ENCODE measurements around the gene TBC1D10A. TPM values are rescaled to one million over a fixed set of nuclear protein-coding genes. Genes with fewer than 3 reads are reported as not detected.

Gene TBC1D10A
- total RNA-seq, 1 donor from 2014 or later: 6.9 TPM

DNA sequence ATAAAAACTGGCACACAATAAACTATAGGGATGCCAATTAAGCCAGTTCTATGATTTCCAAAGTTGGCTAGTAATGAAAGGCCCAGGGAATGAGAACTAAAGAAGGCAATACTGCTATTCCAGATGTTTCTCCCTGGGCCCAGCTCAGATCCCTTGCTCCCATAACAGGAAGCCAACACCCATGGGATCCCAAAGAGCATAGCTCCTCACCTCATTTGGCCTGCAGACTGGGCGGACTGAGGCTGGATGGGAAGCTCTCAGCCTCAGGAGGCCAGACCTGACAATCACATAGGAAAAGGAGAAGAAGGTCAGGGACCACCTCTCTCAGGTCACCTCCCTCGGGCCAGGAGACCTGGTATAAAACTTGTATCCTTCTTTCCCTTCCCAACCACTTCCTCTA, 5.3 kb downstream of the TBC1D10A start:
- DNase-seq (ENCODE audit: low read depth, low spot score): no peak

DNA sequence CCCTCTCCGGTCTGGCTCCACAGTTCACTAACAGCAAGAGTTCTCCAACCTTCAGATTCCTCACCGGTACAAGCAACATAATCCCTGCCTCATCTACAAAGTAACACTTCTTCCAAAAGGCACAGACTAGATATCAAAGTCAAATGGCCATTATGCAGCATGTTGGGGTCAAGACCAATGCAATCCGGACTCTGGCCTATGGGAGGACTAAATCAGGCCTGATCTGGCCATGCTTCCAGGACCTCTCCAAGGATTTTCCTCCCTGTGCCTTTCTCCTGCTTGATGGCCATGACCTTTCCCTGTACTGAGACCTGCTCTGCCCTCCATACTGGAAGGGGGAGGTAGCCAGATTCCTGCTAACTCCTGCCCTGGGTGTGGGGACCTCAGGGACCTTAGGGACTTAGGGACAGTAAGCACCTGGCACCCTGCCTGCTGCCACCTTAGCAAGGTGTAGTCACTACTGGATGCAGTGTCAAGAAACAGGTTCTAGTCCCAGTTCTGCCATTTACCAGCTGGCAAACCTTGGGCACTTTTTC, 6.7 kb downstream of the TBC1D10A start:
- no peak for DNase-seq (ENCODE audit: low read depth, low spot score)

DNA sequence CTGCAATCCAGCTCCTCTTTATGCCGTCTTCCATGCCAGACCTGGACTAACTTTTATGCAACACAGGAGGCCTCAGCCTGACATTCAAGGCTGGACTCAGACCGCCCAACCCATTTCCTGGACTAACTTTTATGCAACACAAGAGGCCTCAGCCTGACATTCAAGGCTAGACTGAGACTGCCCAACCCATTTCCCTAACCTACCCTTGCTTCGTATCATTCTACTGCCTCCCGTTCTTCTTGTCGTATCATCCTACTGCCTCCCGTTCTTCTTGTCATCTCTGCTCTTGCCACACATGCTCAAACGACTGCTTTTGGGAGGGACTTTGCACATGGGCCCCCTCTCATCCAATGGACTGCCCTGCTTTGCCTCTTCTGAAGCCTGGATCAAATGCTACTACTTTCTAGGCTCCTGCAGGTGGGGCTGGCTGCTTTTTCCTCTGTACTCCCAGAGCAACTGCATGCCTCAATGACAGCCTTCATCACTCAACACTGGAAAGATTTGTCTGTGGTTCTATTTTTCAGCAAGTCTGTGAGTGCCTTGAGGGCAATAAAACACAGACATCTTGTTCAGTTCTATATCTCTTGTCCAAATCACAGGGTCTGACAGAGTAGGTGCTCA, 7.8 kb downstream of the TBC1D10A start:
- DNase-seq (ENCODE audit: low read depth, low spot score): no peak

DNA sequence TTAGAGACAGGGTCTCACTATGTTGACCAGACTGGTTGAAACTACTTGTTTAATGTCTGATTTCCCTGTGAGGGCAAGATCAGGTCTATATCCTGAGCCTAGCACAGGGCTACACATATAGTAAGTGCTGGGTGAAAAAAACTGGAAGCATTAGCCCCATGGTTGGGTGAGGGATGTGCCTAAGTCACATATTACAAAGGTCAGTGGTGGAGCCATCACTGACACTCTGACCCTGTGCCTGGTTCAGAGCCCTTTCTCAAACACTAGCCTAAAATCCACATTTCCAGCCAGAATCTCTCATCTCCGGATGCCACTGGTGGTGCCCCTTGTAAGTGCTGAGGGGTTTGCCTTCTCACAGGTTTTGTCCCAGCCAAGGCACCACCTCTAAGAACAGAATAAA, 9.0 kb downstream of the TBC1D10A start:
- no peak for DNase-seq (ENCODE audit: low read depth, low spot score)

DNA sequence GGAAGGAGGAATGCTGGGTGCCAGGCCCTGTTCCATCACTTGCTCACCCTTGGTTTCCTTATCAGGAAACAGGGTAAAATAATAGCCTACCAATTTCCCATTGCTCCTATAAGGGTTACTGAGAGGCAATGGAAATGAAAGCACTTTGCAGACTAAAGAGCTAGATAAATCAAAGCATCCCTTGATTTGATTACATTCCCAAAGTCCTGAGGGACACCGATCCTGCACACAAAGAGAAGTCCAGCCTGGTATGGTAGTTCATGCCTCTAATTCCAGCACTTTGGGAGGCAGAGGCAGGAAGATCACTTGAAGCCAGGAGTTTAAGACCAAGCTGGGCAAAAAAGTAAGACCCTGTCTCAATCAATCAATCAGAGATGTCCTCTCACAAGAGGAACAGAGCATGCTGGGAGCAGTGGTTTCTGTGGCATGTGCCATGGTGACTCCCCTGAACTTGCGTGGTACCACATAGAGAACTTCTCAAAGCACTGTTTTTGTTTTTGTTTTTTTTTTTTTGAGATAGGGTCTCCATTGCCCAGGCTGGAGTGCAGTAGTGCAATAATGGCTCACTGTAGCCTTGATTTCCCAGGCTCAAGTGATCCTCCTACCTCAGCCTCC, 10.7 kb downstream of the TBC1D10A start:
- DNase-seq (ENCODE audit: low read depth, low spot score): no peak

DNA sequence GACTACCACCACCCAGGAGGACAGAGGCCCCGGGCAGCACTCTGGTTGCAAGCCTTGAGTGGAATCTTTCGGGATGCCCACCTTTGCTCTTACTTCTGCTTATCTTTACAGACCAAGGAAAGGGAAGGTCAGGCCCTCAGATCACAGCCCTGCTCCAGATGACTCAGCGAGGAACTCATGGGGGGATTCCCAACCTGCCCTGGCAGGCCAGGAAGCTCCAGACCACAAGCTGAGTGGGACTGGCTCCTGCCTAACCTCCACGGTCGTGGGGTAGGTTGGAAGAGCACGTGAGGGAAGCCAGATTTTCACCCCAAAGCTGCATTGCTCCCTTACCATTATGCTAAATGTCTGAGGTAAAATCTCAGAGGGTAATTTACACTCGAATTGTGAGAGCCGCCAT, 11.8 kb downstream of the TBC1D10A start:
- DNase-seq (ENCODE audit: low read depth, low spot score): no peak

DNA sequence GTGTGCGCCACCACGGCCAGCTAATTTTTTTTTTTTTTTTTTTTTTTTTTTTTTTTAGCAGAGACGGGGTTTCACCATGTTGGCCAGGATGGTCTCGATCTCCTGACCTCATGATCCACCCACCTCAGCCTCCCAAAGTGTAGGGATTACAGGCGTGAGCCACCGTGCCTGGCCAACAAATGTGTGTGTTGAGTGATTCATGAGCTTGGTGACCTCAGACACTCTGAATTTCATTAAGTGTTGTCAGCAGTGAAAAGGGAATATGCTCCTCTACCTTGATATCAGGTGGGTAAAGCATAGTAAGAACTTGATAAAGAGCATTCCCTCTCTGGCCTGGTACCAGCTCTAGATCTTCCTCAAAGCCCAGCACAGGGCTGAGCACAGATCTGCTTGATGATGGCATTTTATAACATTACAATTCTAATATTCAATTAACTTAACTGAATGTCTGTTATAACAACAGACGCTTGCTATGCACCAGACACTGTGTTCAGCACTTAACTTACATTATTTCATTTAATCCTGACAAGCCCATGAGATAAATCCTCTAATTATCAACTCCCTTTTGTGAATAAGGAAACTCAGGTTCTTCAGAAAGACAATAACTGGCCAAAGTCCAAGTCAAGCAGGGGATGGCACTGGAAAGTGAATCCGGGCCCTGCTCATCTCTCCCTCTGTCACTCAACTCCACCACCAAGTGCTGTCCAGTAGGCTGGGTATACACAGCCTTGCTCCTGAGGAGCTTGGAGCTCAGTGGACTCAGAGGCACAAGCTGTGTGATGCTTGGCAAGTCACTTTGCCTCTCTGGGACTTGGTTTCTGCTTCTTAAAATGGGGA, 13.0 kb downstream of the TBC1D10A start:
- DNase-seq (ENCODE audit: low read depth, low spot score): no peak

DNA sequence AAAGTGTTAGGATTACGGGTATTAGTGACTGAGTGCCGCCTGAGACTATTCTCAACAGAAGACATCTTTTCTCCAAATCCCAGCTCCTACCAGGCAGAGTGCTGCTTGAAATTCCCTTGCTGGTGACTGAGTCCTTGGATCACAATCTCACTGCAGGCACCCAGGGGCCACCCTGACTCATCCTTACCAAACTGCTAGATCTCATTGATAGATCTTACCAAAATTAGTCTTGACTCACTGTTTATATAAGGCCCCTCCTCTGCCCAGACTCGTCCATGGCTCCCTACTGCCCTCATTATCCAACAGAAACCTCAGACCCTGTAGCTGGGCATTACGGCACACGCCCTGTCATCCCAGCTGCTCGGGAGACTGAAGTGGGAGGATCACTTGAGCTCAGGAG, 14.7 kb downstream of the TBC1D10A start:
- DNase-seq (ENCODE audit: low read depth, low spot score): no peak

DNA sequence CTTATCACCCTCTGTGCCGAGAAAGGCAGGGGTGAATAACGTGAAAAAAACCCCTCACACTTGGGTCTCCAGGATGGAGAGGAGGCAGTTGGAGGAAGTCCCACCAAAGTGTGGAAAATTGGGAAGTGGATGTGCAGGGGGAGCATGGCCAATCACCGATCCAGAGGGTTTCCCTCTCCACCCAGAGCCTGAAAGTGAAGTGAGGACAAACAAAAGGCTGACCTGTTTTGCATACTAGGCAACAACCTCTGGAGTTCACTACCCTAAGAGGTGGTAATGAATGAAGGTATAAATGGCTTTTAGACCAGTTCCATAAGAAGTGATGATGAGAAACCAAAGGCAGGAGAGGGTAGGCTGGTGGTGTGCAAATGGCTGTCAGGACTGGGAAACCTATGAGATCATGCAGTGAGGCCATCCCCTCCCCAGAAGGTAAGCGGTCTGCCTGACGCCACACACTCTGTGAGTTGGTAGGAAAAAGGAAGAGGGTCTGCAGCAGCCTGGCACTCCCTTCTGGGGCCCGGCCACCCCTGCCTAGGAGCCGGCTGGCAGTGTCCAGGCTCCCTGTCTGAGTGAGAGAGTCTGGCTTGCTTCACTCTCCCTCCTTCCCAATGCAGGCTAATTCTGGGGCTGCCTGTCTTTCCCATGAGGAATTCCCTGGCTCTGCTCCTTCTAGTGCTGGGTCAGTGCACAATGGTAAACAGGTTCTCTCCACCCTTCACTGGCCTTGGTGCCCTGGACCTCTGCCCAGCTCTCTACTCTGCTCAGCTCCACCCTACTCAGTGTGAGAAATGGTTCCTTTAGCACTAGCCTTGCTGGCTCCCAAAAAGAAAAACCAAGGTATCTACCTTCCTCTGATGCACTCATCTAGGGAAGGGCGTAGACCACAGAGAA, 15.6 kb downstream of the TBC1D10A start:
- DNase-seq (ENCODE audit: low read depth, low spot score): no peak

DNA sequence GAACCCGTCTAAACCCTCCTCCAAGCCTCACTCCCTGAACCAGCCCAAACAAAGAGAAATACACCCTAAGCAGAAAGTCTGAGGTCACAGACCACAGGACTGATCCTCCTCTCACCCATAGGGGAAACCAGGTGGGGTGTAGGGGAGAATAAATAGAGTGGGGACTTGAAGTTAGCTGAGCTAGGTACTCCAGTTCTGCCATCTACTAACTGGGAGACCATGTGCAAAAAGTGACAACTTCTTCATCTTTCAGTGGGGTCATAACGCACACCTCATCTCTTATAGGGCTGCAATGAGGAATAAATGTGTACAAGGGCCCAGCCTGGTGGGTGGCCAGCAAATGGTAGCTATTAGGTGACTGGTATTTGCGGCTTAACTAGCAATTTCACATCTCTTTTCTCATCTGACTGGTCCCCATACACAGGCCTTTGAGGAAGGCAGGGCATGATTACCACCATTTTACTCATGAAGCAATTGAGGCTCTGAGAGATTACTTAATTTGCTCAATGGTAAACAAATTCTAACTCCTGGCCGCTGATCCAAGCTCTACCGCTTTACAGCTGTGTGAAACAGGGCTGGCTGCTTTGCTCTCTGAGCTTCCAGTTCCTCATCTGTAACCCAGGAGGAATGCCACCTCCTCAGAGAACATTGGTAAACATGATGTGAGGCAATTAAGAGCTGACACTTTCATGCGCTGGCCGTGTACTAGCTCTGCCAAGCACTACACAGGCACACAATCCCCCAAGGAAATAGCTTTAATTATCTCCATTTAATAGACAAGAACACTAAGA, 16.6 kb downstream of the TBC1D10A start:
- no peak for DNase-seq (ENCODE audit: low read depth, low spot score)

DNA sequence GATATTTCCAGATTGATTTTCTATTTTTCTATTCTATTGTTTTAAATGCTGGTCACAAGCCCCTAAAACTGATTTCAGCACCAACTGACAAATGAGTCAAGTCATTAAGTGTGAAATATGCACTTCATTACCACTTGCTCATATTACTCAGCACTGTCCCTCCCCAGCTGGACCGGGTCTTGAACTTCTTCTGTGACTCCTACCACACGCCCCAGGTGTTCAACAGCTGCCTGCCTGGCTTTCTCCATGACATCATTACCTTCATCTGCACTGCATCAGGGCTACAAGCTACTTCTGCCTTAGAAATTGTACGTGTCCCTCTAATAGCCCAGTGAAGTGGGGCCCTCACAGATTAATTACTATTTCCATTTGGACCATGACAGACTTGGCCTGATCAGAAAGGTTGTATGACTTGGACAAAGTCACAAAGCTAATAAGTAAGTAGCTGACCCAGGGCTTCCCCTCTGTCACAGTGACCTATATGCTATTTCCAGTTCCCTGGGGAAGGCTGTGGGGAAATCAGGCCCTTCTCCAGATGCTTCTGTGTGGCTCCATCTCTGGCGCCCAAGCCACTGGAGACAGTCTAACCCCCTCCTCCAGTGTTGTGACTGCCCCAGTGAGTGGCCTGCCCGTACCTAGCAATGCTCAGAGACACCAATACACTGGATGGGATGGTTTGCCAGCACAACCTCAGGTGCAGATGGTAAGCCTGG, 18.1 kb downstream of the TBC1D10A start:
- no peak for DNase-seq (ENCODE audit: low read depth, low spot score)

DNA sequence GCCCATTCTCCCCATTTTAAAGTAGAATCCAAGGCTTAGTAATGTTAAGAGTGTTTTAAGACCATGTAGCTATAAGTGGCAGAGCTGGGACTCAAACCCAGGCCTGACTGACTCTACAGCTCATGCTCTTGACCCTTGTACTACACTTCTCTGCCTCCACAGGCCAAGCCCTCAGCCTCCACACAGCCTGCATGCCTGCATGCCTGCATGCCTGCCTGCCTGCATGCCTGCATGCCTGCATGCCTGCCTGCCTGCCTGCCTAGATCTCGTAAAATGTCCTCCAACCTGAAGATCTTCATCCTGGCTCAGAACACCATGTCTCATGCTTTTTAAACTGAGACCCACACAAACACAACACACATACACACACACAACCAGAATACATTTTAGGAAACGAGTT, 18.6 kb downstream of the TBC1D10A start:
- no peak for DNase-seq (ENCODE audit: low read depth, low spot score)

DNA sequence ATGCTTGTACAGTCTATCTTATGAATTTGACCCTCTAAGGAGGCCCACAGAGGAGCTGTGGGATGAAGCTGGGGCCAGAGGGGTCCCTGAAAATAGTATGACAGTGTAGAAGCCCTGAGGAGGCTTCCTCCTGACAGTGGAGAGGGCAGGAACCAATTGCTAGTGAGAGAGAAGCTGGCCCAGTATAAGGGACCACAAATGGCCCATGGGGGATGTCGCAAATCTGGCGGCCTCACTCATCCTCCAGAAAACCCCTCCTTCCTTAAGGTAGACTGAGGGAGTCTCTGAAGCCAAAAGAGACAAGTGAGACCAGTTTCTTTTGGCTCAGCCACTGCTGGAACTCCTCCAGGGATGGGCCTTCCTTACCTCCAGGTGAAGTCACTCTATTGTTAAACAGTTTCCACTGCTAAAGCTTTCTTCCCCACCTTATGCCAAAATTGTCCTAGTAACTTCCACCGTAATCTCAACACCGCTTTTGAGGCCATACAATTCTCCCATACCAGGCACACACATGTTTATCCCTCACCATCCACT, 19.6 kb downstream of the TBC1D10A start:
- DNase-seq (ENCODE audit: low read depth, low spot score): no peak

DNA sequence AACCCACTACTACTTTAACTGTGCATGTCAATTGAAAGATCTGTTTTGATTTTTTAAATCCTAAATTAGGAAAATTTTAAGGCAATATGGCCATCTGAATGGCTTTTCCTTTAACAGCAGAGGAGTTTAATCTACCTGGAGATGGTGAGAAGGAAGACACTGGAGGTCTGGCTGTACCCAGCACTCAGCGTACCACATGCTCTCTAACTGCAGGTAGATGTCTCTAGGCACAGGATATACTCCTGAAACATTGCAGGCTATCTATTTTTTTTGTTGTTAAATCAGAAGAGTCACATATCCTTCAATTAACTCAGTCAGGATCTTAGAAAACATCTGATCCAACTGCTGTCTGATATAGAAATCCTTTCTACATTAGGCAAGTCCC, 20.1 kb downstream of the TBC1D10A start:
- no peak for DNase-seq (ENCODE audit: low read depth, low spot score)

DNA sequence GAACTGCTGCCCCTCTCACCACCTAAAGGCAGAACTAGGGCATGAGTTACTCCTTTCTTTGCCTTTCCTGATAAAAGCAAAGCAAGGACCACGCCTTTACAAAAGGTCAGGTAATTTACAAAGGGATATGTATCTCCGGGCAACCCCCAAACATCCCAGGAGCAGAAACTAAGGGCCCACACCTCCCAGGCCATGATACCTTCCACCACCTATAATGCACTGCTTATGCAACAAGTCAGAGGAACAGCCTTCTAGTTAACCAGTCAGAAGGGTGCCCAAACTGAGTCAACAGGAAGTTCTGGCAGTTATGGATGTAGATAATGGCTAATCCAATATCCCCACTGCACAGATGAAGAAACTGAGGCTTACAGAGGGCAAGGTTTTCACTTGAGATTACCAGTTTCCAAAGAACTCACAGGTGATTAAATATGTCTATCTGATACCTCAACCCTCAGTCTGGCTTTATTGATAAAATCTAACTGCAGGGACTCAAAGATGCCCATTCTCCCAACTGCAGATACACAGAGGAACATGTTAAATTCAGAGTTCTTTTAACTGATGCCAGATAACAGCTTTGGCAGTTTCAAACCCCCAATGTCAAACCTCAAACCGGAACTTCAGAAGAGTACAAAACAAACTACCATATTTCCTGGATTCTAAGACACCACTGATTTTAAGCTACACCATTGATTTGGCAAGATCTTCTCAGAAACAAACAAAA, 20.7 kb downstream of the TBC1D10A start:
- no peak for DNase-seq (ENCODE audit: low read depth, low spot score)

DNA sequence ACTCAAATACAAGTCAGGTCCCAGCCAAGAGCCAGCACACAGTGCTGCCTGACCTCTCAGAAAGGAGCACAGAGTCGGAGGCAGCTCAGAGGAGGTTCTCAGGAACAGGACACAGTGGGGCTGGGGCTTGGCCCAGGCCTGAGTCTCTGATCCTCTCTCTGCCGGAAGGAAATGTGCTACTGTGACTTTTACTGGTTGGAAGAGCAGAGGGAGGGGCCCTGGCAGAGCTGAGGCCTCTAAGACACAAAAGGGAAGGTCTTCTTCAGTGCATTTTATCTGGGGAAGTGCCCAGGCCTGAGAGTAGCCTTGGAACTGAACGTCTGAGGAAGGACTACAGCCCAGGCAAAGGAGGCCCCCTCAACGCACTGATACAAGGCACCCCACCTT, 21.2 kb downstream of the TBC1D10A start:
- no peak for DNase-seq (ENCODE audit: low read depth, low spot score)

DNA sequence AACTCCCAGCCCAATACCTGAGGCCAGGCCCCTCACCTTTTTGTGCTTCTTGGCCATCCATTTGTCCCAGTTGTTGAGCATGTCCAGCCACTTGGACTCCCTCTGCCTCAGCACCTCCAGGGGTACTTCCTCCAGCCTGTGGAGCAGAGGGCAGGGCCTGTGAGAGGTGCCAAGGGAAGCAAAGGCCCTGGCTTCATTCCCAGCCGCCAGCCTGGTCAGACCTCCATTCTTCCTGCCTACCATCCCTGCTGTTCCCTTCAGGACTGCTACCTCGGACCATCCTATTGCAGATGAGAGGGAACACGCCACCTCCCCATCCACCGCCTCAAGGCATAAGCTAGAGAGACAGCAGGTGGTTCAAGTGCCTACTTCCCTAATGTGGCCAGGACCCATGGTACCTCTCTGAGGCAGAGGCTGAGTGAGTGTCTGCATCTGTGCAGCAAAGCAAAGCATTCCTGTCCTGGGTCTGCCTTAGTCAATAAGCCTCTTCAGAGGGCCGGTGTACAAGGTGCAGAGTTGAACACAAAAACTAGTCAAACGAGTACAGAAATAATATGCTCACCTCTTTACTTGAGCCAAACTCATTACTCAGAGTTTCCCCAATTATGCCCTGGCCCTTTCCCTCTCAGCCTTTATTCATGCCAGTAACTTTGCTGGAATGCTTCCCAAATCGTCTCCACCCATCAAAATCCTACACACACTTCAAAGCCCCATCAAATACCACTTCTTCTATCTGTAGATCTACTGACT, 22.1 kb downstream of the TBC1D10A start:
- DNase-seq (ENCODE audit: low read depth, low spot score): no peak

DNA sequence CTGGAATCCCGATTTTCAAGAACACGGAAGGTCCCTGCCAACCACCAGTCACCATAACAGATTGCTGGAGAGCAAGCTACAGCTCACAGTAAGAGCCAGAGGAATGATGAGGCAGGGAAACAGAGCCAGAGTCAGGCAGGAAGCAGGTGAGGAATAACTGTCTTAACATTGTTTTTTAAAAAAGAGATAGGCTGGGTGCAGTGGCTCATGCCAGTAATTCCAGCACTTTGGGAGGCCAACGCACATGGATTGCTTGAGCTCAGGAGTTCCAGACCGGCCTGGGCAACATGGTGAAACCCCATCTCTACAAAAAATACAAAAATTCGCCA, 24.0 kb downstream of the TBC1D10A start:
- DNase-seq (ENCODE audit: low read depth, low spot score): no peak

Data from pulmonary artery endothelial cell (primary cell).